ENCODE measurements around the gene LRRC28.

LRRC28 gene

DNA sequence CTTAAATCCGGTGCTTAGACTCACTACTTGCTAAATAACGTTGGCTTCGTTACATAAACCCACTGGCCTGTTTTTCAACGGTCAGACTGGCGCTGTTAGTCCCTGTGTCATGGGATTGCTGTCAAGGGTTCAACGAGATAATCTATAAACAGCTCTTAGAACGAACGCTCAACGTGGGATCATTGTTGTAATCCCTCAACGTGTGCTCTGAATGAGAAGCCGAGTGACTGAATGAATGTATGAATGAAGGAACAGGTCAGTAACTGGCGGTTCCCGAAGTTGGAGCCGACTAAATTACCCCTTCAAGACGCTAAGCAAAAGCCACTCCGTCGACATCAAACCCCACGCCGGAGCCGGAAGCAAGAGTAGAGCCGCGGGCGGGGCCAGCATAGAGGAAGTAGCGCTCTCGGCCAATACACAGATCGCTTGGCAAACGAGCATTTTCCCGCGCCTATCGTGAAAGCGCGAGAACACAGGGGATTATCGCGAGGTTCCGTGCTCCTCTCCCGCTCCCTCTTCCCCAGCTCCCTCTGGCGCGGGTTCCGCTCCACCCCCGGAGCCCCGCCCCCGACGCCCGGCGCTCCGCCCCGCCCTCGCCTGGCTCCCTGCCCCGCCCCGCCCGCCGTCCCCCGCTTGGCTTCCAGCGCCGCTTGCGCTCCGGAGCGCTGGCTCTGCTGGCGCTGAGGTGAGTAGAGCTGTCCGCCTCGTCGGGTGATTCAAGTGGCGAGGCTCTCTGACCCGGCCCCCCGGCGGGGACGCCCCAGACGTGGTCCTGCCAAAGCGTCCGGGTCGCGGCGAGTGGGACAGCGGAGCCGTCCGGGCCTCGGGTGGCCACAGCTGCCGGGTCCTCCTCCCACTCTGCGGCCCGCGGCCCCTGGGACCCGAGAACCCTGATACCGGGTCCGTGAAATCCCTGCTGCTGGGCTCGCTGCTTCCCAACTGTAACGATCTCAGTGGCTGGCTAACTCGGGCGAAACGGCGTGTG is at the start of gene LRRC28:
LRRC28 (plus strand) TSS at position 625 of the 985 bp plus-strand sequence. CDS start 4,477 bp downstream, outside the sequence.
- peak; percentile 99 for DNase-seq (ENCODE audit: low read depth)
- TF ChIP-seq CTCF (IDR thresholded peaks at IDR 0.05; ENCODE audit: insufficient read depth, low read depth, low read length, missing control alignments) = no peak
- peak within 1 kb of the TSS; percentile 79 for H3K4me3 ChIP-seq (ENCODE audit: low read length)

GRCh38 chr15:99202176-99202552 is 49.1 kb upstream of the LRRC28 start:
- no peak for TF ChIP-seq CTCF (IDR thresholded peaks at IDR 0.05; ENCODE audit: insufficient read depth, low read depth, low read length, missing control alignments)
- no peak for DNase-seq (ENCODE audit: low read depth)

GRCh38 chr15:99207672-99208071 is 43.6 kb upstream of the LRRC28 start:
- TF ChIP-seq CTCF (IDR thresholded peaks at IDR 0.05; ENCODE audit: insufficient read depth, low read depth, low read length, missing control alignments) = no peak
- DNase-seq (ENCODE audit: low read depth) = no peak
- H3K4me3 ChIP-seq (ENCODE audit: low read length) = no peak overlapping the region

More at GRCh38 chr15:99202176-99202552, 49.1 kb upstream of the LRRC28 start:
- H3K4me3 ChIP-seq (ENCODE audit: low read length) = no peak overlapping the region

GRCh38 chr15:99209326-99209725 is 42.0 kb upstream of the LRRC28 start:
- DNase-seq (ENCODE audit: low read depth) = no peak
- TF ChIP-seq CTCF (IDR thresholded peaks at IDR 0.05; ENCODE audit: insufficient read depth, low read depth, low read length, missing control alignments) = no peak
- no peak overlapping the region for H3K4me3 ChIP-seq (ENCODE audit: low read length)

GRCh38 chr15:99210334-99210733 is 40.9 kb upstream of the LRRC28 start:
- TF ChIP-seq CTCF (IDR thresholded peaks at IDR 0.05; ENCODE audit: insufficient read depth, low read depth, low read length, missing control alignments) = no peak
- no peak for DNase-seq (ENCODE audit: low read depth)
- no peak overlapping the region for H3K4me3 ChIP-seq (ENCODE audit: low read length)

- H3K4me3 ChIP-seq (ENCODE audit: low read length) = no peak overlapping the region
- peak; percentile 36 for DNase-seq (ENCODE audit: low read depth)
- no peak for TF ChIP-seq CTCF (IDR thresholded peaks at IDR 0.05; ENCODE audit: insufficient read depth, low read depth, low read length, missing control alignments)
These were observed 39.4 kb upstream of the LRRC28 start for GRCh38 chr15:99211926-99212325.

All from epithelial cell of esophagus (primary cell).